ENCODE measurements around the gene TACC3. TPM values are rescaled to one million over a fixed set of nuclear protein-coding genes. Genes with fewer than 3 reads are reported as not detected.

The TACC3 gene
- 1.3 and 3.8 TPM in 2 replicates for total RNA-seq

GRCh38 chr4:1721003-1721665 is at the start of gene TACC3, which contains the start of gene TMEM129:
TSS of gene TACC3 (plus strand) at chr4:1721521. CDS start at chr4:1723422, 1,901 bp downstream.
TSS of gene TMEM129 (minus strand) at chr4:1721323. CDS start at chr4:1720837, 486 bp downstream.

GRCh38 chr4:1683736-1684505 is 37.4 kb upstream of the TACC3 start, which contains the start of gene FAM53A:
TSS of gene FAM53A (minus strand) at chr4:1684313. CDS start at chr4:1668741, 15,572 bp downstream.

GRCh38 chr4:1712216-1713002 is 8.9 kb upstream of the TACC3 start, which contains the start of gene SLBP:
TSS of gene SLBP (minus strand) at chr4:1712319. CDS start at chr4:1712188, 131 bp downstream.

GRCh38 chr4:1792832-1793495 is 71.6 kb downstream of the TACC3 start, which contains the start of gene FGFR3:
TSS of gene FGFR3 (plus strand) at chr4:1793293. CDS start at chr4:1793935, 642 bp downstream.

Other genes with a start within 250 kb of the TACC3 start
- 1.1 and 1.4 TPM in 2 replicates for gene FAM53A, start 37.2 kb upstream of the TACC3 start, total RNA-seq
- 29.6 and 43.3 TPM in 2 replicates for gene SLBP, start 9.2 kb upstream of the TACC3 start, total RNA-seq
- 29.2 and 40.1 TPM in 2 replicates for gene TMEM129, start 198 bp upstream of the TACC3 start, total RNA-seq
- 0.95 and 3.3 TPM in 2 replicates for gene FGFR3, start 71.8 kb downstream of the TACC3 start, total RNA-seq
- 61.3 and 70.4 TPM in 2 replicates for gene LETM1, start 134.6 kb downstream of the TACC3 start, total RNA-seq
- gene NSD2, start 149.9 kb downstream of the TACC3 start, total RNA-seq: 31.5 and 44.8 TPM in 2 replicates